HEK293 (cell line): ENCODE measurements around the gene ADAMTS4.

Source experiments
- CTCF ChIA-PET: fragments of 350-600 bp; formaldehyde crosslinking; extraction: SDS; loops from one replicate; lab custom pipeline; 2021; ENCODE audit warnings: antibody characterized with exemption; lab: Yijun Ruan, JAX
- POLR2A ChIA-PET: fragments of 300-600 bp; formaldehyde crosslinking; extraction: SDS; loops from one replicate; lab custom pipeline; 2020; ENCODE audit warnings: antibody characterized with exemption, inconsistent platforms; lab: Yijun Ruan, JAX
- H3K27ac ChIP-seq: fragments of 200-500 bp; sonication (Bioruptor generic); 2 replicates; pipeline ENCODE4 v1.5.1; 2014; ENCODE audit warnings: low read depth, low read length, control low read depth, inconsistent platforms; ENCODE audit errors: extremely low read depth
- H3K36me3 ChIP-seq, 2 experiments: fragments of 200-500 bp in 1 of 2; sonication (Bioruptor generic) in 1 of 2; 1 replicate in 1 of 2; 2 replicates in 1 of 2; pipeline ENCODE4 v1.5.1; 2014 to 2017; ENCODE audit warnings: inconsistent platforms in 2 of 2, low read length in 2 of 2; ENCODE audit not compliant: control insufficient read depth in 2 of 2, insufficient read depth in 1 of 2
- H3K4me1 ChIP-seq: fragments of 200-500 bp; sonication (Bioruptor generic); 2 replicates; pipeline ENCODE4 v1.5.1; 2014; ENCODE audit warnings: mild to moderate bottlenecking, low read length, inconsistent platforms; ENCODE audit not compliant: control insufficient read depth, insufficient read depth
- H3K4me3 ChIP-seq: 2 replicates; pipeline ENCODE4 v1.5.1; 2011; ENCODE audit warnings: low read depth, mild to moderate bottlenecking, control low read depth, low read length, moderate library complexity
- H3K9me3 ChIP-seq: fragments of 200-500 bp; sonication (Bioruptor generic); 2 replicates; pipeline ENCODE4 v1.5.1; 2014; ENCODE audit warnings: low read depth, low read length, inconsistent platforms; ENCODE audit not compliant: control insufficient read depth, insufficient read depth
- GFI1B ChIP-seq: fragments of 450-650 bp; formaldehyde crosslinking; IDR thresholded peaks from 2 replicates; pipeline ENCODE4 v1.5.1; 2016; ENCODE audit warnings: missing biosample characterization, missing genetic modification characterization
- IKZF3 ChIP-seq: fragments of 450-650 bp; IDR thresholded peaks from 2 replicates; pipeline ENCODE4 v1.5.0; 2018; ENCODE audit warnings: missing biosample characterization, mild to moderate bottlenecking, missing genetic modification characterization, moderate library complexity
- KLF8 ChIP-seq: fragments of 450-650 bp; formaldehyde crosslinking; IDR thresholded peaks from 2 replicates; pipeline ENCODE4 v1.5.1; 2016; ENCODE audit warnings: missing biosample characterization, missing genetic modification characterization
- OVOL3 ChIP-seq: fragments of 450-650 bp; formaldehyde crosslinking; IDR thresholded peaks from 2 replicates; pipeline ENCODE4 v1.5.1; 2016; ENCODE audit warnings: missing biosample characterization, missing genetic modification characterization
- SCRT1 ChIP-seq: fragments of 450-650 bp; formaldehyde crosslinking; IDR thresholded peaks from 2 replicates; pipeline ENCODE4 v1.5.1; 2016; ENCODE audit warnings: missing biosample characterization, missing genetic modification characterization, borderline replicate concordance
- SCRT2 ChIP-seq: fragments of 450-650 bp; formaldehyde crosslinking; IDR thresholded peaks from 2 replicates; pipeline ENCODE4 v1.5.1; 2016; ENCODE audit warnings: missing biosample characterization, missing genetic modification characterization
- ZBTB20 ChIP-seq: fragments of 450-650 bp; formaldehyde crosslinking; IDR thresholded peaks from 2 replicates; pipeline ENCODE4 v1.5.1; 2016; ENCODE audit warnings: missing biosample characterization, missing genetic modification characterization
- ZBTB8A ChIP-seq: fragments of 450-650 bp; formaldehyde crosslinking; IDR thresholded peaks from 2 replicates; pipeline ENCODE4 v1.5.1; 2016; ENCODE audit warnings: missing biosample characterization, missing genetic modification characterization
- ZIC2 ChIP-seq: fragments of 450-650 bp; formaldehyde crosslinking; IDR thresholded peaks from 2 replicates; pipeline ENCODE4 v1.5.1; 2016; ENCODE audit warnings: missing biosample characterization, missing genetic modification characterization
- ZNF112 ChIP-seq: fragments of 450-650 bp; formaldehyde crosslinking; IDR thresholded peaks from 2 replicates; pipeline ENCODE4 v1.5.0; 2017; ENCODE audit warnings: missing biosample characterization, missing genetic modification characterization
- ZNF132 ChIP-seq: fragments of 450-650 bp; formaldehyde crosslinking; IDR thresholded peaks from 2 replicates; pipeline ENCODE4 v1.5.1; 2017; ENCODE audit warnings: missing biosample characterization, missing genetic modification characterization, borderline replicate concordance
- ZNF366 ChIP-seq: fragments of 450-650 bp; formaldehyde crosslinking; conservative IDR thresholded peaks from 2 replicates; pipeline ENCODE4 v1.5.1; 2016; ENCODE audit warnings: missing biosample characterization, missing genetic modification characterization
- ZNF48 ChIP-seq: fragments of 450-650 bp; formaldehyde crosslinking; IDR thresholded peaks from 2 replicates; pipeline ENCODE4 v1.5.1; 2016; ENCODE audit warnings: missing biosample characterization, missing genetic modification characterization
- ZNF560 ChIP-seq: fragments of 450-650 bp; formaldehyde crosslinking; IDR thresholded peaks from 2 replicates; pipeline ENCODE4 v1.5.1; 2017; ENCODE audit warnings: missing biosample characterization, missing genetic modification characterization, borderline replicate concordance
- ZNF76 ChIP-seq: fragments of 450-650 bp; formaldehyde crosslinking; IDR thresholded peaks from 2 replicates; pipeline ENCODE4; 2016; ENCODE audit warnings: low read depth, missing biosample characterization, missing genetic modification characterization, borderline replicate concordance
- ZNF777 ChIP-seq: fragments of 450-650 bp; formaldehyde crosslinking; IDR thresholded peaks from 2 replicates; pipeline ENCODE4 v1.5.1; 2017; ENCODE audit warnings: missing biosample characterization, missing genetic modification characterization, borderline replicate concordance
- TF ChIP-seq, protein P1 (sequence below): fragments of 450-650 bp; formaldehyde crosslinking; IDR thresholded peaks from 2 replicates; pipeline ENCODE4 v1.5.1; 2017; ENCODE audit warnings: missing biosample characterization, missing genetic modification characterization
- TF ChIP-seq, protein P2 (sequence below): fragments of 450-650 bp; formaldehyde crosslinking; IDR thresholded peaks from 2 replicates; pipeline ENCODE4 v1.5.1; 2016; ENCODE audit warnings: missing biosample characterization, missing genetic modification characterization, borderline replicate concordance
- TF ChIP-seq, protein P3 (sequence below): fragments of 450-650 bp; formaldehyde crosslinking; IDR thresholded peaks from 2 replicates; pipeline ENCODE4 v1.5.1; 2016; ENCODE audit warnings: missing biosample characterization, missing genetic modification characterization

ADAMTS4 gene

DNA sequence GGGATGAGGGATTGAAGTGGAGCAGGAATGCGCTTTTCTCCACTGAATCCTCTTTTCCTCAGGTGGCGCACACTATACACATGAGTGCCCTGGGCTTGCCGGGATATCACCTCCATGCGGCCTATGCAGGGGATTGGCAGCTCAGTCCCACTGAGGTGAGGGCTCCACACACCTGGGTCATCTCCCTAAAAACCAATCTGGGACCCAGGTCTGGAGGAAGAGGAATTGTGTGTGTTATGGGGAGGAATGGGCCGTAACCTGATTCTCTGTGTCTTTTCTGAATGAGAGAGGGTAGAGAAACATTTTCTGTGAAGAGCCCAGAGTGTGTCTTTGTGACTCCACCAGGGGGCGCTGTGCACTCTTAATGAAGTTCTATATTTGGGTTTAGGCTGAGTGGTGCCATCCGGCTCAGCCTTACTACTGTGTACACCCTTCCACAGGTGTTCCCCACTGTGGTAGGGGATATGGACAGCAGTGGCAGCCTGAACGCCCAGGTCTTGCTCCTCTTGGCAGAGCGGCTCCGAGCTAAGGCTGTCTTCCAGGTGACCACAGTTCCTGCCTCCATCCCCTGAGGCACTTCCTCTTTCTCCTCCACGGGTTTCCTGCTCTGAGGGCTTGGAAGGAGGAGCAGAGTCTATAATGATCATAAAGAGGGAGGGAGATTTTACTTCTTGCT, 28.5 kb upstream of the ADAMTS4 start (continued):
- TF ChIP-seq SCRT1 (tag by site-specific recombination) (peak; percentile 85; the same call in 1 of the 2 replicates), ZBTB8A (tag by site-specific recombination) (peak; percentile 19; the same call in 1 of the 2 replicates), ZBTB20 (tag by site-specific recombination) (0 out of 2 replicates have a peak, but pooled peaks have one; percentile 10), ZIC2 (tag by site-specific recombination) (no peak), ZNF132 (no peak), ZNF48 (tag by site-specific recombination) (no peak), ZNF76 (tag by site-specific recombination) (no peak), OVOL3 (tag by site-specific recombination) (no peak), SCRT2 (peak; percentile 92), KLF8 (tag by site-specific recombination) (no peak)
- TF ChIP-seq, protein P1, sequence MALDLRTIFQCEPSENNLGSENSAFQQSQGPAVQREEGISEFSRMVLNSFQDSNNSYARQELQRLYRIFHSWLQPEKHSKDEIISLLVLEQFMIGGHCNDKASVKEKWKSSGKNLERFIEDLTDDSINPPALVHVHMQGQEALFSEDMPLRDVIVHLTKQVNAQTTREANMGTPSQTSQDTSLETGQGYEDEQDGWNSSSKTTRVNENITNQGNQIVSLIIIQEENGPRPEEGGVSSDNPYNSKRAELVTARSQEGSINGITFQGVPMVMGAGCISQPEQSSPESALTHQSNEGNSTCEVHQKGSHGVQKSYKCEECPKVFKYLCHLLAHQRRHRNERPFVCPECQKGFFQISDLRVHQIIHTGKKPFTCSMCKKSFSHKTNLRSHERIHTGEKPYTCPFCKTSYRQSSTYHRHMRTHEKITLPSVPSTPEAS (tag by site-specific recombination) = peak; percentile 40; the same call in 1 of the 2 replicates
- TF ChIP-seq, protein P2, sequence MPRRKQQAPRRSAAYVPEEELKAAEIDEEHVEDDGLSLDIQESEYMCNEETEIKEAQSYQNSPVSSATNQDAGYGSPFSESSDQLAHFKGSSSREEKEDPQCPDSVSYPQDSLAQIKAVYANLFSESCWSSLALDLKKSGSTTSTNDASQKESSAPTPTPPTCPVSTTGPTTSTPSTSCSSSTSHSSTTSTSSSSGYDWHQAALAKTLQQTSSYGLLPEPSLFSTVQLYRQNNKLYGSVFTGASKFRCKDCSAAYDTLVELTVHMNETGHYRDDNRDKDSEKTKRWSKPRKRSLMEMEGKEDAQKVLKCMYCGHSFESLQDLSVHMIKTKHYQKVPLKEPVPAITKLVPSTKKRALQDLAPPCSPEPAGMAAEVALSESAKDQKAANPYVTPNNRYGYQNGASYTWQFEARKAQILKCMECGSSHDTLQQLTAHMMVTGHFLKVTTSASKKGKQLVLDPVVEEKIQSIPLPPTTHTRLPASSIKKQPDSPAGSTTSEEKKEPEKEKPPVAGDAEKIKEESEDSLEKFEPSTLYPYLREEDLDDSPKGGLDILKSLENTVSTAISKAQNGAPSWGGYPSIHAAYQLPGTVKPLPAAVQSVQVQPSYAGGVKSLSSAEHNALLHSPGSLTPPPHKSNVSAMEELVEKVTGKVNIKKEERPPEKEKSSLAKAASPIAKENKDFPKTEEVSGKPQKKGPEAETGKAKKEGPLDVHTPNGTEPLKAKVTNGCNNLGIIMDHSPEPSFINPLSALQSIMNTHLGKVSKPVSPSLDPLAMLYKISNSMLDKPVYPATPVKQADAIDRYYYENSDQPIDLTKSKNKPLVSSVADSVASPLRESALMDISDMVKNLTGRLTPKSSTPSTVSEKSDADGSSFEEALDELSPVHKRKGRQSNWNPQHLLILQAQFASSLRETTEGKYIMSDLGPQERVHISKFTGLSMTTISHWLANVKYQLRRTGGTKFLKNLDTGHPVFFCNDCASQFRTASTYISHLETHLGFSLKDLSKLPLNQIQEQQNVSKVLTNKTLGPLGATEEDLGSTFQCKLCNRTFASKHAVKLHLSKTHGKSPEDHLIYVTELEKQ (tag by site-specific recombination) = no peak

DNA sequence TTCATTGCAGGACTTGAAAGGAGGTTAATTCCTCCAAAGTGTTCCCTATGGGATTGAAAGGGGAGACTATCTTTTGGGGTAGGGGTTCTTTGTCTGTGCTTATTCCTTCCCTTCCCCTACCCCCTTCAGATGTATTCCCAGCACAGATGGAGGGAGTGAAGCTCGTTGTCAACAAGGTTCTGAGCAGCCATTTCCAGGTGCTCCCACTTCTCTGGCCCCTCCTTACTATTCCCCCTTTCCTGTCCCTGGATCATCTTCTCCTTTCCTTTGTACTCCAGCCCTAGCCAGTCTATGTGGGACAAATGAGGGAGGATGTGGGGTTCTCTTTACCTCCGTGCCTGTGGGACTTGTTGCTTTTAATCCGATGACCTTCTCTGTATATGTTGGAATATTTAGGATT, 27.9 kb upstream of the ADAMTS4 start:
- no peaks in the 10 kb centered on the region for H3K9me3 ChIP-seq
- H3K4me3 ChIP-seq = peak overlapping the region; percentile 84
- TF ChIP-seq IKZF3 (tag by site-specific recombination) (peak; percentile 54), SCRT2 (peak; percentile 66), GFI1B (tag by site-specific recombination) (no peak), ZNF560 (no peak), OVOL3 (tag by site-specific recombination) (no peak), ZNF112 (tag by site-specific recombination) (no peak), SCRT1 (tag by site-specific recombination) (peak; percentile 8; the same call in 1 of the 2 replicates), ZNF777 (tag by site-specific recombination) (no peak), ZBTB20 (tag by site-specific recombination) (peak; percentile 32; the same call in 1 of the 2 replicates), ZNF366 (tag by site-specific recombination) (peak; percentile 69), ZNF132 (no peak)
- TF ChIP-seq, protein P3, sequence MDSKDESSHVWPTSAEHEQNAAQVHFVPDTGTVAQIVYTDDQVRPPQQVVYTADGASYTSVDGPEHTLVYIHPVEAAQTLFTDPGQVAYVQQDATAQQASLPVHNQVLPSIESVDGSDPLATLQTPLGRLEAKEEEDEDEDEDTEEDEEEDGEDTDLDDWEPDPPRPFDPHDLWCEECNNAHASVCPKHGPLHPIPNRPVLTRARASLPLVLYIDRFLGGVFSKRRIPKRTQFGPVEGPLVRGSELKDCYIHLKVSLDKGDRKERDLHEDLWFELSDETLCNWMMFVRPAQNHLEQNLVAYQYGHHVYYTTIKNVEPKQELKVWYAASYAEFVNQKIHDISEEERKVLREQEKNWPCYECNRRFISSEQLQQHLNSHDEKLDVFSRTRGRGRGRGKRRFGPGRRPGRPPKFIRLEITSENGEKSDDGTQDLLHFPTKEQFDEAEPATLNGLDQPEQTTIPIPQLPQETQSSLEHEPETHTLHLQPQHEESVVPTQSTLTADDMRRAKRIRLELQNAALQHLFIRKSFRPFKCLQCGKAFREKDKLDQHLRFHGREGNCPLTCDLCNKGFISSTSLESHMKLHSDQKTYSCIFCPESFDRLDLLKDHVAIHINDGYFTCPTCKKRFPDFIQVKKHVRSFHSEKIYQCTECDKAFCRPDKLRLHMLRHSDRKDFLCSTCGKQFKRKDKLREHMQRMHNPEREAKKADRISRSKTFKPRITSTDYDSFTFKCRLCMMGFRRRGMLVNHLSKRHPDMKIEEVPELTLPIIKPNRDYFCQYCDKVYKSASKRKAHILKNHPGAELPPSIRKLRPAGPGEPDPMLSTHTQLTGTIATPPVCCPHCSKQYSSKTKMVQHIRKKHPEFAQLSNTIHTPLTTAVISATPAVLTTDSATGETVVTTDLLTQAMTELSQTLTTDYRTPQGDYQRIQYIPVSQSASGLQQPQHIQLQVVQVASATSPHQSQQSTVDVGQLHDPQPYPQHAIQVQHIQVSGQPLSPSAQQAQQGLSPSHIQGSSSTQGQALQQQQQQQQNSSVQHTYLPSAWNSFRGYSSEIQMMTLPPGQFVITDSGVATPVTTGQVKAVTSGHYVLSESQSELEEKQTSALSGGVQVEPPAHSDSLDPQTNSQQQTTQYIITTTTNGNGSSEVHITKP (tag by site-specific recombination) = peak; percentile 85
- peaks cover 4% of the 10 kb centered on the region; the same call in 1 of the 2 replicates for H3K4me1 ChIP-seq
- CTCF ChIA-PET = interaction anchor here (0.7 to 9.7 kb wide), 34 partner anchors 8 to 591 kb away, joined by 3 to 146 read pairs (median 7); partner anchors contain the start of genes ADAMTS4, FCER1G, NDUFS2 and NR1I3
- H3K36me3 ChIP-seq = peaks cover 0 to 33% of the 10 kb centered on the region in 2 experiments; a peak in 1 of 3 replicates
- peak overlapping the region; percentile 26; the same call in 1 of the 2 replicates for H3K27ac ChIP-seq
- POLR2A ChIA-PET = interaction anchor here (1.4 to 1.7 kb wide), 2 partner anchors 32 to 61 kb away, joined by 3 to 13 read pairs; partner anchors contain the start of genes PCP4L1 and PPOX
